Urinary bladder (tissue), 4 donors: ENCODE data around the gene SPATA16. TPM values are rescaled to one million over a fixed set of nuclear protein-coding genes. Genes with fewer than 3 reads are reported as not detected.
"Not testable (repeated sequence)": the region's sequence is repeated elsewhere in the genome, so short reads cannot be mapped to it uniquely, and the experiment has no call there.

ENCODE experiments used
- DNase-seq: peaks from one replicate; pipeline ENCODE4 v3.0.0-alpha.2; 2015; ENCODE audit errors: extremely low spot score
- H3K27ac ChIP-seq: one replicate; pipeline ENCODE4 v1.5.1; 2013; ENCODE audit warnings: low read depth, mild to moderate bottlenecking, moderate library complexity
- H3K36me3 ChIP-seq: one replicate; pipeline ENCODE4 v1.6.1; 2013; ENCODE audit warnings: mild to moderate bottlenecking, moderate library complexity; ENCODE audit not compliant: insufficient read depth
- H3K4me1 ChIP-seq: one replicate; pipeline ENCODE4 v1.6.1; 2013; ENCODE audit warnings: mild to moderate bottlenecking, moderate library complexity; ENCODE audit not compliant: insufficient read depth
- H3K4me3 ChIP-seq: one replicate; pipeline ENCODE4 v1.5.1; 2013; ENCODE audit warnings: low read depth, low read length
- WGBS: extraction: QIAGEN DNeasy Blood & Tissue Kit; methylation state at CpG from one replicate; pipeline ENCODE4 v1.1.7; 2013; 5-methylcytosine and 5-hydroxymethylcytosine counted together
- polyA plus RNA-seq: library from polyadenylated mRNA; stranded (reverse); fragments of 200-250 nt; gene quantifications from one replicate; pipeline ENCODE4 v1.2.3, GENCODE V29; 2013
- total RNA-seq: library from RNA; depleted of rRNA; stranded (reverse); fragments of >200 nt; gene quantifications from one replicate; pipeline ENCODE4 v1.2.3, GENCODE V29; 2014
- donor health status: healthy with polysubstance abuse.
- donor health status: healthy.

SPATA16 gene, protein sequence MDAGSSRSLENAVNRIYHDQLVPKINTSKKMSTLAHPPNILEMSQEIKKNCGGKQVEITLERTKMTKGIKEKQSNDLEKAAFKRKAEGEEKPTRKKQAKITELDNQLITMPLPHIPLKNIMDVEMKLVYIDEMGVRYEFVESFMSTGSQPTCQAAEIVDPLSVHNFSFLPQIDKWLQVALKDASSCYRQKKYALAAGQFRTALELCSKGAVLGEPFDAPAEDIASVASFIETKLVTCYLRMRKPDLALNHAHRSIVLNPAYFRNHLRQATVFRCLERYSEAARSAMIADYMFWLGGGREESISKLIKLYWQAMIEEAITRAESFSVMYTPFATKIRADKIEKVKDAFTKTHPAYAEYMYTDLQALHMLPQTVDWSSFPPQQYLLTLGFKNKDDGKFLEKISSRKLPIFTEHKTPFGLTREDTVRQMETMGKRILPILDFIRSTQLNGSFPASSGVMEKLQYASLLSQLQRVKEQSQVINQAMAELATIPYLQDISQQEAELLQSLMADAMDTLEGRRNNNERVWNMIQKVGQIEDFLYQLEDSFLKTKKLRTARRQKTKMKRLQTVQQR
- total RNA-seq (not detected), polyA plus RNA-seq (not detected)

GRCh38 chr3:173140986-173141385 lies at the start of gene SPATA16:
Gene SPATA16, minus strand, starts transcription at chr3:173141235. Its CDS starts 23,504 bp downstream, at chr3:173117731.
- Histone ChIP-seq H3K4me1 (no peaks in the 10 kb centered on the region), H3K4me3 (no peak within 1 kb of the TSS), H3K36me3 (no peaks in the 10 kb centered on the region), H3K27ac (no peak within 1 kb of the TSS)
- 90% methylated on average over 18 of the region's 18 CpGs for WGBS
- DNase-seq = no peak

- not testable (repeated sequence) for H3K27ac ChIP-seq, H3K4me3 ChIP-seq, H3K36me3 ChIP-seq, H3K4me1 ChIP-seq, DNase-seq
- 91% methylated on average over 4 of the region's 4 CpGs for WGBS
Measured at GRCh38 chr3:173183022-173183421, 42.0 kb upstream of the SPATA16 start.

DNA sequence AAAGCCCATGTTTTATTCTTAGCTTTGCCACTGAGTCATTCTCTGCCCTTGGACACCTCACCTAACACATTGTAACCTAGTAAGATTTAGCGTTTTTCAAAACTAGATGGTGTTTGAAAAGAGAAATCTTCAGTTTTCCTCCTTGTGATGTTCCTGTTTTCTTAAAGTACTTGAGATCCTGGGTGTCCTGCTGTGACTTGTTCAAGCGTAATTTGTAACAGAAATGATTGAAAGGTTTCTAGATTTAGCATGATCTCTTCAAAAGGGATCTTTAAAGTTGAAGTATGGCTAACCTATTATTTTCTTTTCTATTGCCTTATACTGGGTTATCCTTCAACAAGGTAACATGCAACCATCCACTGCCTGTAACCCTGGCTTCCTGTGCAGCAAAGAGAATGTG lies 32.6 kb upstream of the SPATA16 start:
- H3K27ac ChIP-seq = no peak overlapping the region
- H3K4me1 ChIP-seq = no peaks in the 10 kb centered on the region
- no peak overlapping the region for H3K4me3 ChIP-seq
- WGBS = 48% methylated on average over 2 of the region's 2 CpGs
- no peaks in the 10 kb centered on the region for H3K36me3 ChIP-seq
- no peak for DNase-seq

GRCh38 chr3:173159139-173159538 lies 18.1 kb upstream of the SPATA16 start:
- H3K27ac ChIP-seq, DNase-seq, H3K4me1 ChIP-seq, H3K4me3 ChIP-seq, H3K36me3 ChIP-seq: not testable (repeated sequence)
- 87% methylated on average over 8 of the region's 8 CpGs for WGBS

DNA sequence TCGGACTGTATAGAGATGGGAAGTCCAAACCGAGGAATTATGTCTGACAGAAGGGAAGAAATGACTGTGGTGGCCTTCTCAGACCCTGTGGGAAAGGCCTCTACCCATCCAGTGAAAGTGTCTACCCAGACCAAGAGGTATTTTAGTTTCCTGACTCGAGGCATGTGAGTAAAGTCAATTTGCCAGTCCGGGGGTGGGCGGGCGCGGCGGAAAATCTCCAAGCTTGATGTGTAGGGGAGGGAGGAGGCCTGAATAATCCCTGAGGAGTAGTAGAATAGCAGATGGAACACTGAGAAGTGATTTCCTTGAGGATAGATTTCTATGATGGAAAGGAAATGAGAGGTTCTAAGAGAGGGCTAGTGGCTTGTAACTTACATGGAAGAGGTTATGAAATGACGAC lies 15.5 kb upstream of the SPATA16 start:
- not testable (repeated sequence) for H3K27ac ChIP-seq, DNase-seq, H3K36me3 ChIP-seq, H3K4me3 ChIP-seq, H3K4me1 ChIP-seq
- WGBS = 92% methylated on average over 9 of the region's 9 CpGs

DNA sequence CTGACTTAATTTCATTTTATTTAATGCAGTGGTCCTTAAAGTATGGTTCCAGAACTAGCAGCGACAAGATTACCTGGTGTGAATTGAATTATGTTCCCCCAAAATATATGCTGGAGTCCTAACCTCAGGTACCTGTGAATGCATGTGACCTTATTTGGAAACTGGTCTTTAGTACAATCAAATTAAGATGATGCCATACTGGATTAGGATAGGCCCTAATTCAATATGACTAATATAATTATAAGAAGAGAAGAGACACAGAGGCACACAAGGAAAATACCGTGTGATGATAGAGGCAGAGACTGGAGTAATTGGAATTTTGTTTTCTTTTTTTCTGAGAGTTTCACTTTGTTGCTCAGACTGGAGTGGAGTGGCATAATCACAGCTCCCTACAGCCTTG lies 12.6 kb upstream of the SPATA16 start:
- H3K4me1 ChIP-seq = no peaks in the 10 kb centered on the region
- 92% methylated on average over 2 of the region's 2 CpGs for WGBS
- no peak overlapping the region for H3K4me3 ChIP-seq
- no peaks in the 10 kb centered on the region for H3K36me3 ChIP-seq
- DNase-seq = no peak
- no peak overlapping the region for H3K27ac ChIP-seq

- 90% methylated on average over 2 of the region's 2 CpGs for WGBS
- DNase-seq = no peak
- H3K4me3 ChIP-seq = no peak overlapping the region
- no peak overlapping the region for H3K27ac ChIP-seq
- H3K4me1 ChIP-seq = no peaks in the 10 kb centered on the region
- no peaks in the 10 kb centered on the region for H3K36me3 ChIP-seq
Measured at GRCh38 chr3:173139420-173139819, 1.6 kb downstream of the SPATA16 start.

GRCh38 chr3:173138026-173138425 lies 3.0 kb downstream of the SPATA16 start:
- Histone ChIP-seq H3K36me3 (no peaks in the 10 kb centered on the region), H3K27ac (no peak overlapping the region), H3K4me3 (no peak overlapping the region), H3K4me1 (no peaks in the 10 kb centered on the region)
- WGBS = 68% methylated on average over 3 of the region's 3 CpGs
- DNase-seq = no peak

GRCh38 chr3:173135059-173135458 lies 6.0 kb downstream of the SPATA16 start:
- H3K36me3 ChIP-seq = no peaks in the 10 kb centered on the region
- H3K4me1 ChIP-seq = no peaks in the 10 kb centered on the region
- no peak overlapping the region for H3K27ac ChIP-seq
- WGBS = 8% methylated on average over 2 of the region's 2 CpGs
- H3K4me3 ChIP-seq = no peak overlapping the region
- no peak for DNase-seq

DNA sequence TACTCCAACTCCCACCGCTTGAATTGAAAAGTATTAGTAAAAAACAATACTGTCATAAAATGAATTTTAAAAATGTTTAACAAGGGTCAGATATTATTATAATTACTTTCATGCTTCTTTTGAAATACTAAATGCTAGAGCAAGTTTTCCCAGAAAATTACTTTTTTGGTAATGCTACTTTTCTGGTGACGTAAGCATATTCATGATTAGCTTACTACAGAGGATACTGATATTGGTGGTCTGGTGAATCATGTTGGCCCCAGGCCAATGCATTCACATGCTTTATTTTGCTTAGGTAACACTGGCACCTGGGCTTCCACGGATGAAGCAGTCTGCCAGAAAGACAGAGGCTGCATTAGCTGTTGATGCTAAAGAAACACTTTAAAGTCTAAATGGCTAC lies 12.4 kb downstream of the SPATA16 start:
- DNase-seq = no peak
- Histone ChIP-seq H3K4me3 (no peak overlapping the region), H3K36me3 (no peaks in the 10 kb centered on the region), H3K27ac (no peak overlapping the region), H3K4me1 (no peaks in the 10 kb centered on the region)
- 86% methylated on average over 3 of the region's 3 CpGs for WGBS

GRCh38 chr3:173111321-173111720 lies 29.7 kb downstream of the SPATA16 start:
- Histone ChIP-seq H3K4me3 (no peak overlapping the region), H3K27ac (no peak overlapping the region), H3K36me3 (no peaks in the 10 kb centered on the region), H3K4me1 (no peaks in the 10 kb centered on the region)
- 91% methylated on average over 2 of the region's 2 CpGs for WGBS
- no peak for DNase-seq

- H3K4me3 ChIP-seq = no peak overlapping the region
- H3K36me3 ChIP-seq = no peaks in the 10 kb centered on the region
- 58% methylated on average over 4 of the region's 4 CpGs for WGBS
- no peak overlapping the region for H3K27ac ChIP-seq
- no peaks in the 10 kb centered on the region for H3K4me1 ChIP-seq
- DNase-seq = no peak
Measured at GRCh38 chr3:173109143-173109542, 31.9 kb downstream of the SPATA16 start.

DNA sequence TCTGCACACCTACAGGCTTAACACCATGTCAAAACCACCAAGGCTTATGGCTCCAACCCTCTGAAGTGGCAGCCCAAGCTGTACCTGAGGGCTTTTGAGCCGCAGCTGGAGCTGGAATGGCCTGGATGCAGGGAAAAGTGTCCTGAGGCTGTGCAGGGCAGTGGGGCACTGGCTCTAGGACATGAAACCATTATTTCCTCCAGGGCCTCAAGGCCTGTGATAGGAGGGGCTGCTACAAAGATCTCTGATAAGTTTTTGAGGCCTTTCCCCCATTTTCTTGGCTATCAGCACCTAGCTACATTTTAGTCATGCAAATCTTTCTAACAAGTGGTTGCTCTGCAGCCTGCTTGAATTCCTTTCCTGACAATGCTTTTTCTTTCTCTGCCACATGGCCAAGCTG lies 37.6 kb downstream of the SPATA16 start:
- DNase-seq = no peak
- H3K36me3 ChIP-seq = no peaks in the 10 kb centered on the region
- H3K27ac ChIP-seq = no peak overlapping the region
- H3K4me1 ChIP-seq = no peaks in the 10 kb centered on the region
- 90% methylated on average over 1 of the region's 1 CpG for WGBS
- H3K4me3 ChIP-seq = no peak overlapping the region

- no peaks in the 10 kb centered on the region for H3K4me1 ChIP-seq
- DNase-seq = no peak
- 80% methylated on average over 1 of the region's 1 CpG for WGBS
Measured at GRCh38 chr3:173098959-173099358, 42.1 kb downstream of the SPATA16 start.

More at GRCh38 chr3:173098959-173099358, 42.1 kb downstream of the SPATA16 start:
- Histone ChIP-seq H3K36me3 (no peaks in the 10 kb centered on the region), H3K4me3 (no peak overlapping the region), H3K27ac (no peak overlapping the region)
